Activated CD4-positive, alpha-beta memory T cell treated with anti-CD3 and anti-CD28 coated beads, Interleukin-2, amount 10 ng/mL, durations not matched to agents 7 days and 5 days (primary cell): Measurements from ENCODE around the gene GRIK3. TPM values are rescaled to one million over a fixed set of nuclear protein-coding genes. Genes with fewer than 3 reads are reported as not detected.

Experiments
- CTCF ChIA-PET: fragments of 350-600 bp; sonication (Branson Sonifier 250); formaldehyde crosslinking; loops from one replicate; lab custom pipeline; 2021; ENCODE audit warnings: antibody characterized with exemption, inconsistent platforms; lab: Charles Lee
- POLR2A ChIA-PET: fragments of 350-600 bp; sonication (Branson Sonifier 250); formaldehyde crosslinking; loops from one replicate; lab custom pipeline; 2021; ENCODE audit warnings: antibody characterized with exemption; lab: Charles Lee
- DNase-seq: peaks from one replicate; pipeline ENCODE4 v3.0.0-alpha.2; 2020
- H3K27ac Mint-ChIP-seq: one replicate; pipeline ENCODE4 v1.8.0; 2021; ENCODE audit warnings: mild to moderate bottlenecking, mixed read lengths
- H3K27me3 Mint-ChIP-seq: one replicate; pipeline ENCODE4 v1.8.0; 2021; ENCODE audit warnings: mixed read lengths
- H3K36me3 Mint-ChIP-seq: one replicate; pipeline ENCODE4 v1.8.0; 2021; ENCODE audit warnings: low read depth, mixed read lengths
- H3K4me1 Mint-ChIP-seq: one replicate; pipeline ENCODE4 v1.8.0; 2021; ENCODE audit warnings: mixed read lengths
- H3K4me3 Mint-ChIP-seq: one replicate; pipeline ENCODE4 v1.8.0; 2021; ENCODE audit warnings: mild to moderate bottlenecking, mixed read lengths
- H3K9me3 Mint-ChIP-seq: one replicate; pipeline ENCODE4 v1.8.0; 2021; ENCODE audit warnings: mixed read lengths
- total RNA-seq, 2 experiments: library from RNA; stranded (reverse); gene quantifications; one replicate each; pipeline ENCODE4 v1.2.3, GENCODE V29; 2021

The GRIK3 gene
- total RNA-seq, 2 experiments from 2014 or later = not detected

DNA sequence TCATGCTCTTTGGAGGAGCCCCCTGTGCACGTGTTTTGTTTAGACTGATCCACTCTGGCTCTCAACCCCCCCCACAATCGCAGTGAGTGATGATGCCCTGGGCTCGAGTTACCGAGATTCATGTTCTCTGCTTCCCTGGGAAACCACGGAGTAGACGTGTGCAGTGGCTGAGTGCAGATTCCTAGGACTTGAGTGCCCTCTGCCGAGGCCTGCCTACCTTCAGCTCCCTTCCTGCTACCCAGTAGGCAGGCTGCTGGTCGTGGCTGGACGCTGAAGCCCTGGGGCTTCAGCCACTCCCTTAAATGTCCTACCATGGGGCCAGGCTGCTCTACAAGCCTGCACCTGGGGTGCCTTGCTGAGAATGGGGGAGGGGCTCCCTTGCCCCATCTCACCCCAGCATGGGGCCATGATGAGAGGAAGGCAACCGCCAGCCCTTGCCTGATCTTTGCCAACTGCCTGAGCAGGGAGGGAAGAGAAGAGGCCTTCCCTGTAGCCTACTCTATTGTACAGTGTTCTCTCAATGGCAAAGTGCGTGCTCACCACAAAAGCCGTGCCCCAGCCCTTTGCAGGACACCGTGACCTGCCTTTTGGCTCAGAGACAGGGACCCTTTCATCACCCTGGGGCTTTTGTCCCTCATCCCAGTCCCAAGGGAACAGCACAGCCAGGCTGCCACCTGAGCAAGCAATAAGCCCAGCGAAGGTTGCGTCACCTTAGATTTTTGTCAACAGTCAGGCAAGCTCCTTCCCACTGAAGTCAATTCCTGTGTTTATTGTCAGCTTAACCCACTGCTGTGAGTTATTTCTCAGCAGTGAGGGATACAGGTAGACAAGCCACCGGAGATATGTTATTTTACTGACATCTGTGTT is 4.1 kb upstream of the GRIK3 start:
- H3K4me3 Mint-ChIP-seq = no peak overlapping the region
- H3K9me3 Mint-ChIP-seq = no peaks in the 10 kb centered on the region
- no peak overlapping the region for H3K27ac Mint-ChIP-seq
- ChIA-PET CTCF (no interaction called here), POLR2A (no interaction called here)
- peaks cover 68% of the 10 kb centered on the region for H3K27me3 Mint-ChIP-seq
- no peak for DNase-seq
- H3K36me3 Mint-ChIP-seq = no peaks in the 10 kb centered on the region
- no peaks in the 10 kb centered on the region for H3K4me1 Mint-ChIP-seq

DNA sequence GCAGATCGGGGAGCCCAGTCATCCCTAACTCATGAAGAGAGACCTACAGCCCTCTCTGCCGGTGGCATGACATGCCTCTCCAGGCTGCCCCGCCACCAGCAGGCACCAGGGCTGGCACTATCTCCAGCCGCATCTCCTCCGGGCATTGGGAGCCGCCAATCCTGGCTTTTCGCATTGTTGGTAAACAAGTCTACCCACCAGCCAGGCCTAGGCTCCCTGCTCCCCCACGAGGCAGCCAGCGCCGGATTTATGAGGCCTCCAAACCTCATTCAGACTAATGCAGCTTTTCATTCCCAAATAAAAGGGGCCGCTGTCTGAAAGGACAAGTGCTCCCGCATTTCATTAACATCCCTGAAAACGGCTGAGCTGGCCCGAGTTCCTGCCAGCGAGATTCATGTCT is 3.4 kb upstream of the GRIK3 start:
- Mint-ChIP-seq H3K27me3 (peaks cover 68% of the 10 kb centered on the region), H3K4me3 (no peak overlapping the region), H3K4me1 (no peaks in the 10 kb centered on the region), H3K9me3 (no peaks in the 10 kb centered on the region), H3K27ac (no peak overlapping the region), H3K36me3 (no peaks in the 10 kb centered on the region)
- CTCF ChIA-PET = no interaction called here
- POLR2A ChIA-PET = no interaction called here
- DNase-seq = no peak

DNA sequence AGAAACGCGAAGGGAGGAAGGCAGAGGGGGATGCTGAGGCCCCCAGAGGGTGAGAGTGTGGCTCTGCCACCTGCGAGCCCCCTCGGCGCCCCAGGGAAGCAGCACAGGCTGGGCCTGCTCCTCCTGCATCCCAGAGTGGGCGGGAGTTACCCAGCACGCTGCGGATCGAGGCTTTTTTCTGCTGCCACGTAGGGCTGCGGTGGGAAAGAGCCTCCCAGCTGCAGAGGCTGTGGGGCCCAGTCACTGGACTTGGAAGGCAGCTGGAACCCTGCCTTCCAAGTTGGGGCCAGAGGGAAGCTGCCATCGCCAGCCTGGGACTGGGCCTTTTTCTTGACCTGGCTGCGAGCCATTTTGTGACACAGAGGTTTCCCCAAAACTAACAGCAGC is 2.3 kb upstream of the GRIK3 start:
- H3K9me3 Mint-ChIP-seq = no peaks in the 10 kb centered on the region
- no peaks in the 10 kb centered on the region for H3K36me3 Mint-ChIP-seq
- CTCF ChIA-PET = no interaction called here
- peaks cover 72% of the 10 kb centered on the region for H3K27me3 Mint-ChIP-seq
- POLR2A ChIA-PET = no interaction called here
- H3K27ac Mint-ChIP-seq = no peak overlapping the region
- H3K4me3 Mint-ChIP-seq = no peak overlapping the region
- H3K4me1 Mint-ChIP-seq = no peaks in the 10 kb centered on the region
- DNase-seq = no peak

DNA sequence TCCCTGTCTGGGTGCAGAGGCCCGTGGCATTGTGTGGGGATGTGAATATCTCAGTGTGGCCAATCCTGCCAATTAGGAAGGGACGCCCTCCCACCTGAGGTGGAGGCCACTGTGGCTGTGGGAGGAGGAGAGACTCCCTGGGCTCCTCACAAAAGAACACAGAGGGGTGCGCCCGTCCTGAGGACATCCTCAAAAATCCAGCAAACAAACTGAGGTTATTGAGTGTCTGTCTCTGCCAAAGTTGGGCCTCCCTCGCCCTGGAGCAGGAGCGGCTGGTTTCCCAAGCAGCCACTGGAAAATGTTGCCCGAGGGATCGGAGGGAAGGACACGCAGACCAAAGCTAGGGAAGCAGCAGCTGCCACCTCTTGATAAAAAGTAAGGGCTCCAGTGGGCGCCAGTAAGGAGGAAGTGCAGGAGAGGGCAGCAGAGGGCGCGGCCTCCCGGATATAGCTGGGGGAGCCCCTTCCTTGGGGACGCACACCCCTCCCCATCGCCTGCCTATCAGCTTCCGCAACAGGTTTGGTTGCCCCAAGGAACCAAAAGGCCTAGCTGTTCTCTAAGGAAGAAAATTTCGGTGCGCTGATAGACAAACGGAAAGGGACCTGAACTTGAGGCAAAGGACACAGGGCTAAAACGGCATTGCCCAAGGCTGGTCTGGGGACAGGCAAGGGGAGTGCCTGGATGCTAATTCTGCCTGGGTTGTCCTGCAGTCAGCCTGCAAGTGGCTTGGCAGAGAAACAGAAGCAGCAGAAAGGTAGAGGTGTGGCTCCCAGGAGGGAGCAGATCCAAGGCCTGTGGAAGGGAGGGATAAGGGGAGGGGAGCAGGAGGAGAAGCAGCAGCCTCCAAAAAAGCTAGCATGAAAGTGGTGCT is 1.7 kb upstream of the GRIK3 start:
- ChIA-PET POLR2A (no interaction called here), CTCF (no interaction called here)
- Mint-ChIP-seq H3K9me3 (no peaks in the 10 kb centered on the region), H3K36me3 (no peaks in the 10 kb centered on the region), H3K27me3 (peaks cover 75% of the 10 kb centered on the region), H3K4me3 (no peak overlapping the region), H3K27ac (no peak overlapping the region), H3K4me1 (no peaks in the 10 kb centered on the region)
- DNase-seq = no peak

DNA sequence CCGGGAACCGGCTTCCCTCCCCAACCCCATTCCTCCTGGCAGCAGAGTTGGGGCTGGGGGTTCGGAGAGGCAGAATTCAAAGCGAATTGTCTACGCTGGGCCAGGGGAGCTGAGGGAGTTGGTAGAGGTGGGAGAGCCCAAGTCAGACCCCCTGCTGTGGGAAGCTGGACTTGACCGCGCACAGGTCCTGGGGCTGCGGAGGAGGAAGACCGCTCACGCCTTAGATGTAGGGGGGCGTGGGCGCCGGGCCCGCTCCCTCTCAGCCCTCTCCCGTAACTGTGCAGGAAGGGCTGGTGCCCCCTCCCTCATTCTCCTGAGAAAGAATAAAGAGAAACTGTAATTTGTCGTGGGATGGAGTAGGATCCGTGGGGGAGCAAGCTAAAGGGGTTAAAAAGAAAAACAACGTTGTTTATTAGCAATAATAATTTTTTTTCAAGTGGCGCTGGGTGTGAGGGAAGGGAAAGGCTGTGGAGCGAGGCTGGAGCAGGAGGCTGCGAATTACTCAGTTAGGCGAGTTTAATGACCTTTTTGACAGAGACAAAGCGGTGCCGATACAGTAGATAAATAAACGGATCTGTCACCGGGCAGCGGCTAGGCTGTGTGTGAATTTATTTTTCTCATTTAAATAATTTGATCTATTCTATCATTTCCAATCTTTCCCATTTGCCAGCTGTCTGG is 838 bp upstream of the GRIK3 start:
- Mint-ChIP-seq H3K27ac (no peak overlapping the region), H3K4me1 (no peaks in the 10 kb centered on the region), H3K9me3 (no peaks in the 10 kb centered on the region), H3K4me3 (no peak overlapping the region), H3K36me3 (no peaks in the 10 kb centered on the region), H3K27me3 (peaks cover 72% of the 10 kb centered on the region)
- no peak for DNase-seq
- POLR2A ChIA-PET = no interaction called here
- CTCF ChIA-PET = no interaction called here

DNA sequence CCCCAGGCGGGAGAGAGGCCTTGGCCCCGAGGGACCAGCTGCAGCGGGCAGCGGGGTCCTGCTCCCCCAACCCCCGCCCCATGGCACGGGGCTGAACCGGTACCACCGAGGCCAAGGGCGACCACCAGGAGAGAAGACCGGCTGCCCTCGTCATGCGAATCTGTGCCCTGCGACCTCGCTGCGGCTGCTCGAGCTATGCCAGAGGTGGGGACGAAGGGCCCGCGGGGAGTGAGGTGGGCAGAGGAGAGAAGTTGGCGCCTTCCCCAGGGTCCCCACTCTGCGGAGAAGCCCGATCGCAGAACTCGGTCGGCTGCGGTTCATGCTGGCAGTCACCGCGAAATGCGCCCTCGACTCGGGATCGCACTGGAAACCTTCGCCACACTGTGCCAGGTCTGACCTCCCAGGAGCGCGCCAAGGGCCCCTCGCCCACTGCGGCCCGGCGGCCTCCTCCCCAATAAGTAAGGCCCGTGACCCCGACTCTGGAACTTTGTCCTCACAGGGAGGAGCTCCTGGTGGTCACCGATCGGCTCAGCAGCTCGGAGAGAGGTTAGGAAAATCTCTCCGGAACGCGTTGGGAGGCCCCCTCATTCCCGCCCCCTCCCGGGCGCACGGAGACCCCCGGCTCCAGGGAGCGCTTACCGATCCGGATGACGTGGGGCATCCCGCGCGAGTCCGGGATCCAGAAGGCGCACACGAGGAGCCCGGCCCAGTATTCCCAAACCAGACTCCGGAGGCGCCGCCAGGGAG is 787 bp downstream of the GRIK3 start:
- POLR2A ChIA-PET = no interaction called here
- Mint-ChIP-seq H3K27me3 (peaks cover 62% of the 10 kb centered on the region), H3K4me1 (no peaks in the 10 kb centered on the region), H3K4me3 (no peak overlapping the region), H3K36me3 (no peaks in the 10 kb centered on the region), H3K9me3 (no peaks in the 10 kb centered on the region), H3K27ac (no peak overlapping the region)
- DNase-seq = no peak
- CTCF ChIA-PET = no interaction called here

DNA sequence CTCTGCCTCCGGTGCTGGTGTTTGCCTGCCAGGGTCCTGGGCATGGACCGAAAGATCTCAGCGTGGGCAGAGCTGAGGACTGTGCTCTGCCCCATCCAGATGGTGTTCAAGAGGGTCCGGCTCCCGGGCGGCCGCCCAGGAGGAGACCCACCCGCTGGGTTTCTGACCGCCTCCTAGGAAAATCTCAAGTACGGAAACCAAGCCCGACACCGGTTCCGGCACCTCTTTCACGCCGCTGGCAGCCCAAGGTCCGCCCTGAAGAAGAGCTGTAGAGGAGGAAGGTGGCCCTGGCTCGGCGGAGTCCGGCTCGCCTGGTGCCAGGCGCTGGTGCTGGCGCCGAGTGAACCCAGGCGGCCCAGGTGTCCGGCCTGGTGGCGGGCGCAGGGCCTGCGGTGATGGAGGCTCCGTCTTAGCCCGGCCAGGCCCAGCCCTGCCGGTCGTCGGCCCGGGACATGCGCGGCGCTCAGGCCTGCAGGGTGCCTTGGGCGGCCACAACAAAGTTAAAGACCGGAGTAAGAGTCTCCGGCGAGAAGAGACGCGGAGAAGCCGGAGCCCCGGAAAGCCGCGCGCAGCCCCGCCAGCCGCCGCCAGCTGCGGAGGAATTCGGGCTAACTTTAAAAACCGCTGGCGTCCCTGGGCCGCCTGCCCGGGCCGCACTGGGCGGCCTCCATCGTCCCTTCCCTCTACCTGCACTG is 1.5 kb downstream of the GRIK3 start:
- H3K27me3 Mint-ChIP-seq = peaks cover 57% of the 10 kb centered on the region
- ChIA-PET POLR2A (no interaction called here), CTCF (no interaction called here)
- no peaks in the 10 kb centered on the region for H3K36me3 Mint-ChIP-seq
- H3K9me3 Mint-ChIP-seq = no peaks in the 10 kb centered on the region
- H3K4me3 Mint-ChIP-seq = no peak overlapping the region
- H3K27ac Mint-ChIP-seq = no peak overlapping the region
- no peaks in the 10 kb centered on the region for H3K4me1 Mint-ChIP-seq
- DNase-seq = no peak

DNA sequence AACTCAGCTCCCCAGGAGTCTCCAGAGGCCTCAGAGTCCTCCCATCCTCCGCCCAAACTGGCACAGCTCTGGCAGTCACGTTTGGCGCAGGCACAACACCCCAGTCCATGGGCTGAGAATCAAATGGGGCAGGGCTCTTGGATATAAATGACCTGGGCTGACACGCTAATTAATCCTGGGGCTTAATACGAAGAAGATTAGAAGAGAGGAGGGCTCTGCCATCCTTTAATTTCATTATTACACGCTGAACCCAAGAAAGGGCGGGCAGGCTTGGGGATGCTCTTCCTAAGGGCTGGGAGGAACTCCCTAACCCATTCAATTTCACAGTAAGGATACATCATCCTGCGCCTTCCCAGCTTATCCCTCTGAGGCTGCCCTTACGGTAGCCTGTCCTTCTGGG is 2.4 kb downstream of the GRIK3 start:
- H3K9me3 Mint-ChIP-seq = no peaks in the 10 kb centered on the region
- H3K4me1 Mint-ChIP-seq = no peaks in the 10 kb centered on the region
- H3K36me3 Mint-ChIP-seq = no peaks in the 10 kb centered on the region
- POLR2A ChIA-PET = no interaction called here
- CTCF ChIA-PET = no interaction called here
- H3K27ac Mint-ChIP-seq = no peak overlapping the region
- DNase-seq = no peak
- peaks cover 52% of the 10 kb centered on the region for H3K27me3 Mint-ChIP-seq
- no peak overlapping the region for H3K4me3 Mint-ChIP-seq

DNA sequence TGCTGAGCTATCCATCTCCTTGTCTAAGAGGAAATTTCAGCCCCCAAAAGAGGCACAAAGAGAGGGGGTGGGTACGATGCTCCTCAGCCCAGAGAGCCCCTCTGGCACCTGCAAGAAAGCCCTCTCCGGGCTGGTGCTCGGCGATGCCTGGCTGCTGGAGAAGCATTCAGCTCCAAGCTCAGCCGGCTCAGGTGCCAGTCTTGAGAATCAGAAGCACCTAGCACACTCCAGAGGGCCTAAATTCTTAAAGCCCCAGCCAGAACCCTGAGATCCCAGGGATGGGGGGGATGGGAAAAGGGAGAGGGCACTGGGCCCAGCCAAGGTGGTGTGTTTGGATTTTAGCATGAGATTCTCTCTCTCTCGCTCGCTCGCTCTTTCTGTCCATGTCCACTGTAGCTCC is 2.9 kb downstream of the GRIK3 start:
- Mint-ChIP-seq H3K9me3 (no peaks in the 10 kb centered on the region), H3K4me1 (no peaks in the 10 kb centered on the region), H3K27me3 (peaks cover 49% of the 10 kb centered on the region), H3K27ac (no peak overlapping the region), H3K4me3 (no peak overlapping the region), H3K36me3 (no peaks in the 10 kb centered on the region)
- no peak for DNase-seq
- ChIA-PET POLR2A (no interaction called here), CTCF (no interaction called here)

DNA sequence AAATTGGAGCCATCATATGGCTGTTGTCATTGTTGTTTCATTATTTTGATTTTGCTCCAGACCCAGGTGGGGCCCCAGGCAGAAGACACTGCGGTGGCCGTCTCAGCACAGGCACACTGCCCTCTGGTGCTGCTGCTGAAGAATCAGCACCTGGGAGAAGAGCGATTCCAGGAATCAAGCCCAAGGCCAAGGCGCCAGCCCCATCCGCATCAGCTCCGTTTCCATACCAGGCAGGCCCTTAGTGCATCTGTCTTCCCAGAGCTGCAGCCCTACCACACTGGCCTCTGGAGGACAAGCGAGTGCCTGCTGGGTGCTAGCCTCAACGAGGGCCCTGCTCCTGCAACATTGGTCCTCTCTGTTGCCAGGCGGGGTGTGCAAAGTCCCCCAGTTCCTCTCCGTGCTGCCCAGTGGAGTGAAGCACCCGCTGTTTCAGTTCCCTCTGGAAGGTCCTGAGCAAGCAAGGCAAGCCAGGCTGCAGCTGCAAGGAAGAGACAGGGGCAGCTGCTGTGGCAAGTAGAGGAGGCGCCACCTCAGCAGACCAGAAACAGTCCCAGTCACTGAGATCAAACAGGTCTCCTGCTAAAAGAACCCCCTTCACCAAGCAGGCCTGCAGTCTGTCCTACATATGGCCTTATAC is 5.2 kb downstream of the GRIK3 start:
- CTCF ChIA-PET = no interaction called here
- H3K9me3 Mint-ChIP-seq = no peaks in the 10 kb centered on the region
- no peaks in the 10 kb centered on the region for H3K4me1 Mint-ChIP-seq
- H3K36me3 Mint-ChIP-seq = no peaks in the 10 kb centered on the region
- POLR2A ChIA-PET = no interaction called here
- no peak overlapping the region for H3K4me3 Mint-ChIP-seq
- no peak for DNase-seq
- peaks cover 34% of the 10 kb centered on the region for H3K27me3 Mint-ChIP-seq
- no peak overlapping the region for H3K27ac Mint-ChIP-seq

DNA sequence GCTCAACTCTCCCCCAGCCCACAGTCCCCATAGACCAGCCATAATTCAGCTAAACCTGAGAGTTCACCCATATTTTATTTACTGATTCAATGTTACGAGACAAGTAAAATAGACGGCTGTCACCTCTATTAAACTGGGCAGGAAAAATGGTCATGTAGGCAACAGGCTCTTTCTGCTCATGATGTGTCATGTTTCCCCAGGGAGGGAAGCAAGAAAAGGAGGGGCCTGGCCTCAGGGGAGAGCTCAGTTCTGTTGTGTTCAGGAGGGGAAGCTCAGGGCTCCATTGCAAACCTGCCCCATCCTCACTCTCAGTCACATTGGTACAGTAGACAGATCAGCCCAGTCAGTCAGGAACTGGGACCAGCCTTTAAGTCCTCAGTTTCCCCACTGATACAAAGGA is 12.8 kb downstream of the GRIK3 start:
- Mint-ChIP-seq H3K27ac (no peak overlapping the region), H3K4me3 (no peak overlapping the region), H3K9me3 (no peaks in the 10 kb centered on the region), H3K36me3 (no peaks in the 10 kb centered on the region), H3K27me3 (no peaks in the 10 kb centered on the region), H3K4me1 (no peaks in the 10 kb centered on the region)
- ChIA-PET POLR2A (interaction anchor here (0.6 kb wide), 1 partner anchor 977 kb away, joined by 3 read pairs; no protein-coding TSS in a partner anchor), CTCF (no interaction called here)
- DNase-seq = no peak
